HepG2 (cell line): Measurements from ENCODE around the gene ECEL1. TPM values are rescaled to one million over a fixed set of nuclear protein-coding genes. Genes with fewer than 3 reads are reported as not detected.

Source experiments
- ATAC-seq: fragments of 200-7000 bp; cut with Tn5 transposase; 3 replicates; pipeline ENCODE4 v1.9.1; 2020; ENCODE audit warnings: mild to moderate bottlenecking, moderate library complexity
- BruUV-seq: library from RNA; stranded (reverse); fragments of 400-500 nt; replicated peaks from 2 replicates; lab custom pipeline; 2021; lab: Mats Ljungman, UMichigan
- CTCF ChIA-PET: fragments of 300-600 bp; formaldehyde crosslinking; extraction: SDS; loops from one replicate; lab custom pipeline; 2021; ENCODE audit warnings: low total read pairs, inconsistent platforms, low intra/inter-chr PET ratio; lab: Yijun Ruan, JAX
- POLR2A ChIA-PET: fragments of 350-600 bp; sonication (Branson Sonifier 250); formaldehyde crosslinking; loops from one replicate; lab custom pipeline; 2020; ENCODE audit warnings: antibody characterized with exemption, inconsistent platforms; lab: Yijun Ruan, JAX
- DNase-seq: peaks from one replicate; pipeline ENCODE4 v3.0.0-alpha.2; 2015; ENCODE audit warnings: low spot score
- FAIRE-seq: peaks from 3 replicates; lab custom pipeline; 2011; peaks lifted over from hg19 to GRCh38; lab: Jason Lieb, UNC
- H2AFZ ChIP-seq: one replicate; pipeline ENCODE4 v1.6.1; 2011; ENCODE audit warnings: low read length, inconsistent platforms
- H3K27ac ChIP-seq: fragments of 300-600 bp; 3 replicates; pipeline ENCODE4 v1.8.0; 2011; ENCODE audit warnings: mixed run types, mild to moderate bottlenecking, mixed read lengths, low read length, inconsistent platforms; ENCODE audit not compliant: insufficient read depth; ENCODE audit errors: extremely low read length
- H3K27me3 ChIP-seq, 2 experiments: fragments of 200-600 bp in 1 of 2; 2 replicates in 1 of 2; 3 replicates in 1 of 2; pipeline versions ENCODE4 v1.6.0 to v1.8.0; 2011; ENCODE audit warnings: low read length in 2 of 2, mild to moderate bottlenecking in 2 of 2, moderate library complexity in 2 of 2, inconsistent platforms in 1 of 2; ENCODE audit not compliant: insufficient read depth in 2 of 2, control insufficient read depth in 1 of 2
- H3K36me3 ChIP-seq, 2 experiments: fragments of 200-600 bp in 1 of 2; replicated peaks in 1 of 2; 2 replicates in 1 of 2; 3 replicates in 1 of 2; pipeline versions ENCODE4 v1.5.1 to v1.8.0; 2011; ENCODE audit warnings: low read length in 2 of 2, inconsistent platforms in 1 of 2; ENCODE audit not compliant: insufficient read depth in 2 of 2, control insufficient read depth in 1 of 2
- H3K4me1 ChIP-seq: 2 replicates; pipeline ENCODE4 v1.5.1; 2012; ENCODE audit warnings: low read length, inconsistent platforms; ENCODE audit not compliant: insufficient read depth
- H3K4me2 ChIP-seq: 2 replicates; pipeline ENCODE4 v1.6.0; 2011; ENCODE audit warnings: low read depth, low read length, inconsistent platforms
- H3K4me3 ChIP-seq, 3 experiments: fragments of 200-600 bp in 1 of 3; sonication (generic), shearing (Covaris generic) in 1 of 3; replicated peaks in 1 of 3; 2 replicates each; pipeline ENCODE4 v1.5.1; 2011 to 2016; ENCODE audit warnings: low read length in 3 of 3, inconsistent platforms in 2 of 3, low read depth in 2 of 3, mild to moderate bottlenecking in 2 of 3, control low read depth in 1 of 3, mixed read lengths in 1 of 3; ENCODE audit not compliant: insufficient read depth in 1 of 3
- H3K79me2 ChIP-seq: one replicate; pipeline ENCODE4 v1.6.1; 2011; ENCODE audit warnings: low read length, inconsistent platforms; ENCODE audit not compliant: insufficient read depth
- H3K9ac ChIP-seq: 2 replicates; pipeline ENCODE4 v1.6.0; 2011; ENCODE audit warnings: mild to moderate bottlenecking, low read depth, low read length, inconsistent platforms; ENCODE audit not compliant: insufficient read depth
- H3K9me3 ChIP-seq: 2 replicates; pipeline ENCODE4 v1.5.1; 2012; ENCODE audit warnings: mild to moderate bottlenecking, low read length
- H4K20me1 ChIP-seq: 2 replicates; pipeline ENCODE4 v1.6.0; 2011; ENCODE audit warnings: inconsistent platforms, mild to moderate bottlenecking, low read length, moderate library complexity; ENCODE audit not compliant: insufficient read depth
- AGO1 ChIP-seq: fragments of 200-400 bp; formaldehyde crosslinking; IDR thresholded peaks from 2 replicates; pipeline ENCODE4 v1.6.1; 2017; ENCODE audit warnings: mild to moderate bottlenecking, low read depth, low read length, moderate library complexity; ENCODE audit not compliant: poor library complexity, severe bottlenecking
- CBX1 ChIP-seq: IDR thresholded peaks from one replicate; pipeline ENCODE4 v1.6.1; 2016; ENCODE audit warnings: antibody characterized with exemption, low read depth
- HOXA3 ChIP-seq: sonication (generic); formaldehyde crosslinking; IDR thresholded peaks from 2 replicates; pipeline ENCODE4 v1.5.0; 2020; ENCODE audit warnings: missing genetic modification reagents
- HOXA7 ChIP-seq: sonication (generic); formaldehyde crosslinking; IDR thresholded peaks from 2 replicates; pipeline ENCODE4 v1.8.1; 2022; ENCODE audit warnings: mild to moderate bottlenecking, missing genetic modification reagents, moderate library complexity
- SRSF4 ChIP-seq: fragments of 200-400 bp; formaldehyde crosslinking; IDR thresholded peaks from one replicate; pipeline ENCODE4 v1.6.1; 2018; ENCODE audit warnings: mild to moderate bottlenecking, low read depth, low read length, moderate library complexity; ENCODE audit not compliant: poor library complexity, severe bottlenecking
- ZBTB1 ChIP-seq: sonication (generic); formaldehyde crosslinking; IDR thresholded peaks from 2 replicates; pipeline ENCODE4 v1.4.0; 2020; ENCODE audit warnings: missing genetic modification reagents, borderline replicate concordance
- ZNF44 ChIP-seq: sonication (generic); formaldehyde crosslinking; IDR thresholded peaks from 2 replicates; pipeline ENCODE4 v1.5.1; 2020; ENCODE audit warnings: mild to moderate bottlenecking, missing genetic modification reagents
- WGBS: methylation state at CpG from one replicate; pipeline ENCODE4 v1.1.6; 2017; ENCODE audit warnings: low lambda C conversion rate; 5-methylcytosine and 5-hydroxymethylcytosine counted together
- in situ Hi-C: cut with HindIII; loops from 2 replicates; pipeline ENCODE4 v1.10.0; 2017; ENCODE audit warnings: low pct_unique_long_range_greater_than_20kb; ENCODE audit not compliant: extremely low pct_ligation_motif_present
- intact Hi-C: fragments of 100-400 bp; cut with micrococcal nuclease; formaldehyde crosslinking; loops from one replicate; pipeline ENCODE4 v1.10.0; 2022; ENCODE audit not compliant: unreplicated experiment
- polyA plus RNA-seq, 8 experiments: library from polyadenylated mRNA; depleted of rRNA in 3 of 8; stranded (reverse) in 7 of 8; unstranded in 1 of 8; fragments of >200 nt; fragmentation: Illumina TruSeq in 4 of 8; extraction: Trizol in 4 of 8; gene quantifications; 2 replicates each; pipeline versions ENCODE4 v1.2.1 to v1.2.3, GENCODE V29; 2011 to 2016; ENCODE audit warnings: low read depth in 4 of 8, missing spikeins in 1 of 8, mixed read lengths in 1 of 8; ENCODE audit not compliant: insufficient read depth in 1 of 8
- total RNA-seq, 5 experiments: library from RNA; depleted of rRNA; stranded (reverse); fragments of >200 nt; fragmentation: Illumina TruSeq; extraction: Trizol; gene quantifications; 2 replicates each; pipeline ENCODE4 v1.2.3, GENCODE V29; 2016; ENCODE audit warnings: low read depth in 1 of 5
- TF ChIP-seq, protein P1 (sequence below): fragments of 450-650 bp; IDR thresholded peaks from 2 replicates; pipeline ENCODE4 v1.6.1; 2017; ENCODE audit warnings: mild to moderate bottlenecking

ECEL1 gene
- total and polyA plus RNA-seq, 2 of the 13 experiments (the other 11 are each of a cell fraction or from before 2014, with no cell fraction given) = not detected

DNA sequence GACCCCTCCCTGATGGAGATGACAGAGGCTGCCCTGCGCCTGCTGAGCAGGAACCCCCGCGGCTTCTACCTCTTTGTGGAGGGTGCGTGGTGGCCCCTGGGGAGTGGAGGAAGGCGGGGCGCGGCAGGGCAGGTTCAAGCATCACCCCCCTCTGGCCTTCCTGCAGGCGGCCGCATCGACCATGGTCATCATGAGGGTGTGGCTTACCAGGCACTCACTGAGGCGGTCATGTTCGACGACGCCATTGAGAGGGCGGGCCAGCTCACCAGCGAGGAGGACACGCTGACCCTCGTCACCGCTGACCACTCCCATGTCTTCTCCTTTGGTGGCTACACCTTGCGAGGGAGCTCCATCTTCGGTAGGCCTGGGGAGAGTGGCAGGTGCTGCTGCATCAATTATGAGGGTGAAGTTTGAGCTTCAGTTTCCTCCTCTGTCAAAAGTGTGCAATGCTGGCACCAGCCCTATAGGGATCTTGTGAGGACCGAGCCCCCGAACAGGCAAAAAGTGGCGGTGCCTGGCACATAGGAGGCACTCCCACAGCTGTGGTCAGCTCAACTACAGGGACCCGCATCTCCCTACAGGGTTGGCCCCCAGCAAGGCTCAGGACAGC lies 29.5 kb downstream of the ECEL1 start:
- no peak overlapping the region for H3K4me3 ChIP-seq
- no peaks in the 10 kb centered on the region for H3K36me3 ChIP-seq
- H3K9ac ChIP-seq = no peak overlapping the region
- no peak for TF ChIP-seq AGO1
- no peak for TF ChIP-seq HOXA3
- TF ChIP-seq CBX1 = no peak
- TF ChIP-seq HOXA7 = no peak
- TF ChIP-seq ZNF44 (CRISPR knock-in tag) = no peak
- no peak for TF ChIP-seq ZBTB1 (CRISPR knock-in tag)
- no peak for TF ChIP-seq SRSF4
- TF ChIP-seq, protein P1, sequence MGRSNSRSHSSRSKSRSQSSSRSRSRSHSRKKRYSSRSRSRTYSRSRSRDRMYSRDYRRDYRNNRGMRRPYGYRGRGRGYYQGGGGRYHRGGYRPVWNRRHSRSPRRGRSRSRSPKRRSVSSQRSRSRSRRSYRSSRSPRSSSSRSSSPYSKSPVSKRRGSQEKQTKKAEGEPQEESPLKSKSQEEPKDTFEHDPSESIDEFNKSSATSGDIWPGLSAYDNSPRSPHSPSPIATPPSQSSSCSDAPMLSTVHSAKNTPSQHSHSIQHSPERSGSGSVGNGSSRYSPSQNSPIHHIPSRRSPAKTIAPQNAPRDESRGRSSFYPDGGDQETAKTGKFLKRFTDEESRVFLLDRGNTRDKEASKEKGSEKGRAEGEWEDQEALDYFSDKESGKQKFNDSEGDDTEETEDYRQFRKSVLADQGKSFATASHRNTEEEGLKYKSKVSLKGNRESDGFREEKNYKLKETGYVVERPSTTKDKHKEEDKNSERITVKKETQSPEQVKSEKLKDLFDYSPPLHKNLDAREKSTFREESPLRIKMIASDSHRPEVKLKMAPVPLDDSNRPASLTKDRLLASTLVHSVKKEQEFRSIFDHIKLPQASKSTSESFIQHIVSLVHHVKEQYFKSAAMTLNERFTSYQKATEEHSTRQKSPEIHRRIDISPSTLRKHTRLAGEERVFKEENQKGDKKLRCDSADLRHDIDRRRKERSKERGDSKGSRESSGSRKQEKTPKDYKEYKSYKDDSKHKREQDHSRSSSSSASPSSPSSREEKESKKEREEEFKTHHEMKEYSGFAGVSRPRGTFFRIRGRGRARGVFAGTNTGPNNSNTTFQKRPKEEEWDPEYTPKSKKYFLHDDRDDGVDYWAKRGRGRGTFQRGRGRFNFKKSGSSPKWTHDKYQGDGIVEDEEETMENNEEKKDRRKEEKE = no peak
- in situ Hi-C loops = loop anchor here (5.0 kb wide), 1 partner anchor 59 kb away; no protein-coding TSS in a partner anchor
- ATAC-seq (no peak; the same call in 2 of the 3 replicates), DNase-seq (no peak), FAIRE-seq (no peak)
- H2AFZ ChIP-seq = no peak overlapping the region
- ChIA-PET POLR2A (no interaction called here), CTCF (no interaction called here)
- peaks cover 8 to 66% of the 10 kb centered on the region in 2 experiments; a peak in 4 of 5 replicates for H3K27me3 ChIP-seq
- H3K4me2 ChIP-seq = no peak overlapping the region
- H4K20me1 ChIP-seq = no peaks in the 10 kb centered on the region; the same call in 1 of the 2 replicates
- H3K79me2 ChIP-seq = no peaks in the 10 kb centered on the region
- H3K4me1 ChIP-seq = 0 out of 2 replicates have a peak, but pooled peaks cover 7% of the 10 kb centered on the region
- H3K27ac ChIP-seq = no peak overlapping the region
- H3K9me3 ChIP-seq = no peaks in the 10 kb centered on the region
- 39% methylated on average over 12 of the region's 25 CpGs for WGBS
- intact Hi-C loops = no loop called here
- no TSS peak for BruUV-seq
